GM12878 (cell line): ENCODE measurements around the gene FN3K. TPM values are rescaled to one million over a fixed set of nuclear protein-coding genes. Genes with fewer than 3 reads are reported as not detected.

Experiments used
- ATAC-seq: fragments of 200-7000 bp; cut with Tn5 transposase; 3 replicates; pipeline ENCODE4 v1.9.1; 2020; ENCODE audit warnings: mild to moderate bottlenecking, moderate library complexity
- BruUV-seq: library from RNA; stranded (reverse); fragments of 400-500 nt; replicated peaks from 2 replicates; lab custom pipeline; 2021; lab: Mats Ljungman, UMichigan
- CTCF ChIA-PET: fragments of 300-600 bp; sonication (Branson Sonifier 250); formaldehyde crosslinking; extraction: SDS; loops from one replicate; lab custom pipeline; 2021; ENCODE audit warnings: inconsistent platforms; lab: Yijun Ruan, JAX
- POLR2A ChIA-PET: fragments of 350-600 bp; formaldehyde crosslinking; extraction: SDS; loops from one replicate; lab custom pipeline; 2021; ENCODE audit warnings: inconsistent platforms; lab: Charles Lee
- RAD21 ChIA-PET: fragments of 300-600 bp; sonication (Branson Sonifier 250); formaldehyde crosslinking; loops from one replicate; lab custom pipeline; 2023; ENCODE audit warnings: antibody characterized with exemption; ENCODE audit not compliant: unreplicated experiment; lab: Charles Lee
- SMC1A ChIA-PET: fragments of 300-600 bp; sonication (Branson Sonifier 250); formaldehyde crosslinking; loops from one replicate; lab custom pipeline; 2023; ENCODE audit not compliant: unreplicated experiment, uncharacterized antibody; lab: Charles Lee
- DNase-seq: peaks from one replicate; pipeline ENCODE4 v3.0.0-alpha.2; 2011; ENCODE audit warnings: low read depth, low spot score
- FAIRE-seq: peaks from 3 replicates; lab custom pipeline; 2011; peaks lifted over from hg19 to GRCh38; lab: Jason Lieb, UNC
- H2AFZ ChIP-seq: 2 replicates; pipeline ENCODE4 v1.6.0; 2011; ENCODE audit warnings: low read depth, low read length, control low read depth; ENCODE audit not compliant: control insufficient read depth
- H3K27ac ChIP-seq: 2 replicates; pipeline ENCODE4 v1.5.1; 2011; ENCODE audit warnings: control low read depth; ENCODE audit not compliant: control insufficient read depth, insufficient read depth
- H3K27me3 ChIP-seq, 2 experiments: replicated peaks in 1 of 2; 2 replicates each; pipeline versions ENCODE4 v1.6.0 to v1.6.1; 2011; ENCODE audit warnings: low read length in 1 of 2; ENCODE audit not compliant: control insufficient read depth in 2 of 2, insufficient read depth in 2 of 2
- H3K36me3 ChIP-seq, 2 experiments: 2 replicates each; pipeline ENCODE4 v1.5.1; 2011; ENCODE audit warnings: low read length in 1 of 2; ENCODE audit not compliant: control insufficient read depth in 2 of 2, insufficient read depth in 2 of 2
- H3K4me1 ChIP-seq: 2 replicates; pipeline ENCODE4 v1.6.1; 2011; ENCODE audit warnings: mild to moderate bottlenecking, low read length, moderate library complexity, mixed read lengths; ENCODE audit not compliant: control insufficient read depth, insufficient read depth
- H3K4me2 ChIP-seq: 2 replicates; pipeline ENCODE4 v1.6.0; 2011; ENCODE audit warnings: control low read depth; ENCODE audit not compliant: control insufficient read depth, insufficient read depth
- H3K4me3 ChIP-seq: fragments of 200-600 bp; sonication (generic); 2 replicates; pipeline ENCODE4 v1.5.1; 2016
- H3K79me2 ChIP-seq: 2 replicates; pipeline ENCODE4 v1.6.0; 2011; ENCODE audit warnings: low read length; ENCODE audit not compliant: control insufficient read depth, insufficient read depth
- H3K9ac ChIP-seq: 2 replicates; pipeline ENCODE4 v1.8.0; 2011; ENCODE audit warnings: low read length, control low read depth, mixed read lengths; ENCODE audit not compliant: control insufficient read depth, insufficient read depth
- H3K9me3 ChIP-seq: replicated peaks from 3 replicates; pipeline ENCODE4 v1.5.1; 2011; ENCODE audit warnings: mild to moderate bottlenecking, low read length; ENCODE audit not compliant: control insufficient read depth, insufficient read depth
- H4K20me1 ChIP-seq: 2 replicates; pipeline ENCODE4 v1.6.0; 2011; ENCODE audit not compliant: control insufficient read depth, insufficient read depth
- BACH1 ChIP-seq: fragments of 450-650 bp; IDR thresholded peaks from 2 replicates; pipeline ENCODE4 v1.6.1; 2017; ENCODE audit warnings: mild to moderate bottlenecking, borderline replicate concordance
- CEBPZ ChIP-seq: fragments of 150-350 bp; IDR thresholded peaks from 2 replicates; pipeline ENCODE4 v1.6.1; 2016; ENCODE audit warnings: low read depth, low read length
- E4F1 ChIP-seq: fragments of 450-650 bp; IDR thresholded peaks from 2 replicates; pipeline ENCODE4 v1.6.1; 2018; ENCODE audit warnings: borderline replicate concordance, mild to moderate bottlenecking; ENCODE audit not compliant: partially characterized antibody
- IKZF1 ChIP-seq: fragments of 450-650 bp; conservative IDR thresholded peaks from 2 replicates; pipeline ENCODE4 v1.6.1; 2017; ENCODE audit warnings: antibody characterized with exemption, mild to moderate bottlenecking
- JUNB ChIP-seq: IDR thresholded peaks from 2 replicates; pipeline ENCODE4 v1.6.1; 2016; ENCODE audit warnings: antibody characterized with exemption, mild to moderate bottlenecking
- MYB ChIP-seq: fragments of 150-350 bp; IDR thresholded peaks from 2 replicates; pipeline ENCODE4 v1.6.1; 2014; ENCODE audit warnings: mild to moderate bottlenecking, low read depth, low read length, borderline replicate concordance
- NFIC ChIP-seq: IDR thresholded peaks from 2 replicates; pipeline ENCODE4 v1.6.1; 2012; ENCODE audit warnings: low read depth, mild to moderate bottlenecking, inconsistent platforms, low read length, moderate library complexity
- NFXL1 ChIP-seq: fragments of 450-650 bp; IDR thresholded peaks from 2 replicates; pipeline ENCODE4 v1.6.1; 2017; ENCODE audit warnings: antibody characterized with exemption, mild to moderate bottlenecking, borderline replicate concordance
- NR2C2 ChIP-seq: IDR thresholded peaks from 2 replicates; pipeline ENCODE4 v1.6.1; 2011; ENCODE audit warnings: borderline replicate concordance, low read depth; ENCODE audit not compliant: control insufficient read depth, insufficient read length
- NRF1 ChIP-seq: conservative IDR thresholded peaks from 2 replicates; pipeline ENCODE4 v1.6.1; 2011; ENCODE audit warnings: mild to moderate bottlenecking, low read depth, low read length, improper control_type of control experiment
- SMAD1 ChIP-seq: fragments of 450-650 bp; IDR thresholded peaks from 2 replicates; pipeline ENCODE4 v1.6.1; 2018; ENCODE audit warnings: mild to moderate bottlenecking, low read depth; ENCODE audit not compliant: partially characterized antibody
- SPI1 ChIP-seq: IDR thresholded peaks from 2 replicates; pipeline ENCODE4 v1.6.1; 2011; ENCODE audit warnings: low read depth, mild to moderate bottlenecking, low read length, moderate library complexity, borderline replicate concordance; ENCODE audit not compliant: insufficient read depth
- SREBF1 ChIP-seq: IDR thresholded peaks from 2 replicates; pipeline ENCODE4 v1.6.1; 2012; ENCODE audit warnings: mild to moderate bottlenecking, low read length
- STAT1 ChIP-seq: fragments of 450-650 bp; conservative IDR thresholded peaks from 2 replicates; pipeline ENCODE4 v1.6.1; 2014; ENCODE audit warnings: antibody characterized with exemption, mild to moderate bottlenecking
- TBL1XR1 ChIP-seq: IDR thresholded peaks from 2 replicates; pipeline ENCODE4 v1.6.1; 2012; ENCODE audit warnings: low read depth, low read length, improper control_type of control experiment
- TCF12 ChIP-seq: IDR thresholded peaks from 2 replicates; pipeline ENCODE4 v1.6.1; 2011; ENCODE audit warnings: low read depth, mild to moderate bottlenecking, low read length
- ZNF622 ChIP-seq: fragments of 450-650 bp; IDR thresholded peaks from 2 replicates; pipeline ENCODE4 v1.6.1; 2017; ENCODE audit warnings: mild to moderate bottlenecking, inconsistent platforms
- ZZZ3 ChIP-seq: IDR thresholded peaks from 2 replicates; pipeline ENCODE4 v1.6.1; 2011; ENCODE audit warnings: low read depth; ENCODE audit not compliant: control insufficient read depth, insufficient read length
- WGBS: methylation state at CpG from one replicate; pipeline ENCODE4 v1.1.6; 2016; ENCODE audit warnings: low lambda C conversion rate; ENCODE audit not compliant: insufficient replicate concordance, insufficient coverage; ENCODE audit errors: missing lambda C conversion rate; 5-methylcytosine and 5-hydroxymethylcytosine counted together
- in situ Hi-C: fragments of 300-500 bp; cut with MboI; formaldehyde crosslinking; loops from 9 replicates; pipeline ENCODE4 v1.14.3; 2018; ENCODE audit warnings: mixed read lengths
- intact Hi-C: fragments of 100-400 bp; cut with micrococcal nuclease; formaldehyde crosslinking; loops from one replicate; pipeline ENCODE4 v1.14.2; 2022; ENCODE audit not compliant: unreplicated experiment
- polyA plus RNA-seq, 11 experiments: library from polyadenylated mRNA; depleted of rRNA in 4 of 11; unstranded in 6 of 11; stranded (reverse) in 5 of 11; fragments of >200 nt; fragmentation: Nextera tagmentation in 4 of 11; fragmentation: Illumina TruSeq in 1 of 11; extraction: Ambion mirVana in 4 of 11; extraction: Trizol in 1 of 11; gene quantifications; 1 replicate in 1 of 11; 2 replicates in 10 of 11; pipeline versions ENCODE4 v1.2.1 to v1.2.3, GENCODE V29; 2011 to 2016; ENCODE audit warnings: inconsistent platforms in 2 of 11, missing spikeins in 2 of 11, low read depth in 1 of 11
- total RNA-seq, 4 experiments: library from RNA; depleted of rRNA in 3 of 4; stranded (reverse); fragments of >200 nt in 3 of 4; fragmentation: Illumina TruSeq in 1 of 4; extraction: Trizol in 1 of 4; gene quantifications; 2 replicates each; pipeline versions ENCODE4 v1.2.1 to v1.2.3, GENCODE V29; 2013 to 2021

Gene FN3K
- total and polyA plus RNA-seq, 10 of the 15 experiments (the other 5 are each of a cell fraction or from before 2014, with no cell fraction given) = 0.08 to 0.51 (median 0.17) TPM; not detected in 7

DNA sequence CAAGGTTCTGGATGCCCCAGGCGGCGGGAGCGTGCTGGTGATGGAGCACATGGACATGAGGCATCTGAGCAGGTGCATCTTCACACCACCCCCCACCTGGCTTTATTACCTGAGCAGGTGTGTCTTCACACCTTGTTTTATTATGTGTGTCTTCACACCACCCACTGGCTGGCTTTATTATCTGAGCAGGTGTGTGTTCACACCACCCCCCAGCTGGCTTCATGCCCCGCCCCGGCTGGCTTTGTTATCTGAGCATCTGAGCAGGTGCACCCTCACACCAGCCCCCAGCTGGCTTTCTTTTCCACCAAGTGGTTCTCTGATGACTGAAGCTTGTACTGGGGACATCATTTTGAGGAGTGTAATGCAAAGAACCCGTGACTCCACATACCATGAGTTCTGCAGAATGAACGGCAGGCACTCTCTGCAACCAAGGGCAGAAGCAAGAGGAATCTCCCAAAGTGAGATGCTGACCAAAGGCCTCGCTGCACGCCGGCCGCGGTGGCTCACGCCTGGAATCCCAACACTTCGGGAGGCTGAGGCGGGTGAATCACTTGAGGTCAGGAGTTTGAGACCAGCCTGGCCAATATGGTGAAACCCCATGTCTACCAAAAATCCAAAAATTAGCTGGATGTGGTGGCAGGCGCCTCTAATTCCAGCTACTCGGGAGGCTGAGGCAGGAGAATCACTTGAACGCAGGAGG is 16.3 kb upstream of the FN3K start:
- H3K4me1 ChIP-seq = peaks cover 6% of the 10 kb centered on the region
- 95% methylated on average over 18 of the region's 18 CpGs for WGBS
- in situ Hi-C loops (no loop called here), intact Hi-C loops (no loop called here)
- BruUV-seq = no TSS peak
- TF ChIP-seq STAT1 (no peak), IKZF1 (no peak), NR2C2 (no peak), NFXL1 (no peak), E4F1 (no peak), SREBF1 (no peak), ZNF622 (no peak), MYB (no peak), ZZZ3 (no peak), TCF12 (no peak), BACH1 (no peak), NRF1 (no peak), NFIC (no peak), SPI1 (no peak), SMAD1 (no peak), JUNB (no peak), TBL1XR1 (no peak), CEBPZ (no peak)
- DNase-seq (no peak), ATAC-seq (no peak), FAIRE-seq (no peak)
- H3K36me3 ChIP-seq = peaks cover 0 to 3% of the 10 kb centered on the region in 2 experiments; a peak in 3 of 4 replicates
- H3K27me3 ChIP-seq = no peaks in the 10 kb centered on the region
- CTCF ChIA-PET = no interaction called here
- H3K27ac ChIP-seq = no peak overlapping the region
- H4K20me1 ChIP-seq = no peaks in the 10 kb centered on the region
- no peak overlapping the region for H3K4me2 ChIP-seq
- no peaks in the 10 kb centered on the region for H3K9me3 ChIP-seq
- H3K9ac ChIP-seq = no peak overlapping the region
- POLR2A ChIA-PET = interaction anchor here (0.6 kb wide), 1 partner anchor 82 kb away, joined by 3 read pairs; no protein-coding TSS in a partner anchor
- SMC1A ChIA-PET = no interaction called here
- RAD21 ChIA-PET = no interaction called here
- peaks cover 15% of the 10 kb centered on the region for H3K79me2 ChIP-seq
- H3K4me3 ChIP-seq = no peak overlapping the region
- no peak overlapping the region for H2AFZ ChIP-seq
